ENCODE data around the gene COMMD7. TPM values are rescaled to one million over a fixed set of nuclear protein-coding genes. Genes with fewer than 3 reads are reported as not detected.
"Not testable (repeated sequence)": the region's sequence is repeated elsewhere in the genome, so short reads cannot be mapped to it uniquely, and the experiment has no call there.

The COMMD7 gene
- total and polyA plus RNA-seq, 12 donors, result 16.4 to 58.6 (median 40.4) TPM

GRCh38 chr20:32727683-32728082 lies 15.6 kb downstream of the COMMD7 start:
- Histone ChIP-seq H3K4me3 (no peak overlapping the region), H3K36me3 (replicated peaks in 1 of 2) (peaks cover 0 to 26% of the 10 kb centered on the region in 2 donors), H3K27ac (no peak overlapping the region), H3K27me3 (no peaks in the 10 kb centered on the region), H3K4me1 (replicated peaks in 1 of 2) (no peaks in the 10 kb centered on the region), H3K9me3 (replicated peaks in 1 of 3) (no peaks in the 10 kb centered on the region)
- intact Hi-C loops (cut with DNase I), result no loop called here
- TF ChIP-seq POLR2A (IDR thresholded peaks at IDR 0.05), result no peak
- no peak for TF ChIP-seq CTCF (IDR thresholded peaks at IDR 0.05)
- 59 to 76% (median 63%) methylated on average over 6 to 7 of the region's 7 CpGs for WGBS, 4 donors
- no peak for DNase-seq

GRCh38 chr20:32718749-32719348 lies 24.4 kb downstream of the COMMD7 start:
- H3K9me3 ChIP-seq (replicated peaks in 1 of 3), result no peaks in the 10 kb centered on the region
- no peak overlapping the region for H3K4me3 ChIP-seq
- DNase-seq, result peak in 1 of 7 donors; percentile 40
- intact Hi-C loops (cut with DNase I), result no loop called here
- H3K27me3 ChIP-seq, result no peaks in the 10 kb centered on the region
- H3K4me1 ChIP-seq (replicated peaks in 1 of 2), result no peaks in the 10 kb centered on the region
- TF ChIP-seq CTCF (IDR thresholded peaks at IDR 0.05), result no peak
- no peak for TF ChIP-seq POLR2A (IDR thresholded peaks at IDR 0.05)
- WGBS, 4 donors, result 34 to 63% (median 49%) methylated on average over 3 of the region's 3 CpGs
- peak overlapping the region in 1 of 5 donors; percentile 49 for H3K27ac ChIP-seq
- H3K36me3 ChIP-seq (replicated peaks in 1 of 2), result no peaks in the 10 kb centered on the region

- H3K27ac ChIP-seq, result no peak overlapping the region
- no peaks in the 10 kb centered on the region for H3K27me3 ChIP-seq
- no peak for TF ChIP-seq CTCF (IDR thresholded peaks at IDR 0.05)
- H3K4me1 ChIP-seq (replicated peaks in 1 of 2), result peaks cover 7 to 19% of the 10 kb centered on the region in 2 donors
- no peak overlapping the region for H3K4me3 ChIP-seq
- H3K36me3 ChIP-seq (replicated peaks in 1 of 2), result peaks cover 0 to under 1% of the 10 kb centered on the region in 2 donors
- no peak for DNase-seq
- WGBS, 4 donors, result 74 to 86% (median 77%) methylated on average over 4 of the region's 4 CpGs
- no peaks in the 10 kb centered on the region for H3K9me3 ChIP-seq (replicated peaks in 1 of 3)
- intact Hi-C loops (cut with DNase I), result no loop called here
Measured at GRCh38 chr20:32711346-32711745, 31.9 kb downstream of the COMMD7 start.

- H3K4me3 ChIP-seq, result no peak overlapping the region
- peak in 4 of 7 donors; percentile 38 to 56 (median 47) for DNase-seq
- peaks cover 7 to 19% of the 10 kb centered on the region in 2 donors for H3K4me1 ChIP-seq (replicated peaks in 1 of 2)
- intact Hi-C loops (cut with DNase I), result no loop called here
- H3K36me3 ChIP-seq (replicated peaks in 1 of 2), result peaks cover 0 to 15% of the 10 kb centered on the region in 2 donors
- WGBS, 4 donors, result 40 to 47% (median 42%) methylated on average over 5 of the region's 5 CpGs
- no peaks in the 10 kb centered on the region for H3K9me3 ChIP-seq (replicated peaks in 1 of 3)
- H3K27ac ChIP-seq, result peak overlapping the region in 1 of 5 donors; percentile 24
- no peaks in the 10 kb centered on the region for H3K27me3 ChIP-seq
- no peak for TF ChIP-seq CTCF (IDR thresholded peaks at IDR 0.05)
- TF ChIP-seq POLR2A (IDR thresholded peaks at IDR 0.05), result no peak
Measured at GRCh38 chr20:32709632-32710121, 33.6 kb downstream of the COMMD7 start.

GRCh38 chr20:32709029-32709631 lies 34.1 kb downstream of the COMMD7 start:
- H3K27ac ChIP-seq, result peak overlapping the region in 1 of 5 donors; percentile 24
- DNase-seq; intact Hi-C loops (cut with DNase I); H3K27me3 ChIP-seq; H3K4me3 ChIP-seq; H3K9me3 ChIP-seq (replicated peaks in 1 of 3): not testable (repeated sequence)
- H3K36me3 ChIP-seq (replicated peaks in 1 of 2), result peaks cover 0 to 20% of the 10 kb centered on the region in 2 donors
- 84 to 88% (median 87%) methylated on average over 10 to 15 of the region's 15 CpGs for WGBS, 4 donors
- H3K4me1 ChIP-seq (replicated peaks in 1 of 2), result peaks cover 7 to 19% of the 10 kb centered on the region in 2 donors
